Coronary artery (tissue), 2 donors: Measurements from ENCODE around the gene MYO1C.
"Not testable (repeated sequence)": the region's sequence is repeated elsewhere in the genome, so short reads cannot be mapped to it uniquely, and the experiment has no call there.

Experiments used
- DNase-seq: peaks from one replicate; pipeline ENCODE4 v3.0.0-alpha.2; 2017; ENCODE audit warnings: low spot score
- H3K27ac ChIP-seq, 2 donors: fragments of 200-600 bp; sonication (generic); one replicate each; pipeline ENCODE4 v1.5.1; 2016 to 2019
- H3K4me3 ChIP-seq: fragments of 200-600 bp; sonication (generic); 2 replicates; pipeline ENCODE4 v1.5.1; 2016; ENCODE audit warnings: mild to moderate bottlenecking, moderate library complexity
- CTCF ChIP-seq: fragments of 200-600 bp; sonication (generic); IDR thresholded peaks from one replicate; pipeline ENCODE4 v1.5.1; 2019; ENCODE audit warnings: antibody characterized with exemption

The MYO1C gene

GRCh38 chr17:1516388-1517161 lies 24.1 kb upstream of the MYO1C start, which contains the start of gene INPP5K:
TSS of gene INPP5K (minus strand) at chr17:1516612. CDS start at chr17:1516499, 113 bp downstream.
- Histone ChIP-seq H3K4me3 (peak within 1 kb of the TSS; percentile 84), H3K27ac (peak within 1 kb of the TSS; percentile 75 to 92)
- TF ChIP-seq CTCF, result no peak
- DNase-seq, result peak; percentile 99

GRCh38 chr17:1515640-1516387 lies 23.3 kb upstream of the MYO1C start:
- DNase-seq, result peak; percentile 81
- H3K27ac ChIP-seq, result peak overlapping the region; percentile 75 to 92
- peak; percentile 33 for TF ChIP-seq CTCF
- H3K4me3 ChIP-seq, result peak overlapping the region; percentile 84

GRCh38 chr17:1512351-1512750 lies 19.9 kb upstream of the MYO1C start:
- no peak for TF ChIP-seq CTCF
- peak overlapping the region; percentile 84 to 89 for H3K27ac ChIP-seq
- H3K4me3 ChIP-seq, result no peak overlapping the region
- DNase-seq, result no peak

GRCh38 chr17:1511756-1512321 lies 19.4 kb upstream of the MYO1C start:
- peak overlapping the region; percentile 84 to 89 for H3K27ac ChIP-seq
- H3K4me3 ChIP-seq, result peak overlapping the region; percentile 5
- TF ChIP-seq CTCF, result no peak
- peak; percentile 76 for DNase-seq

- no peak for TF ChIP-seq CTCF
- peak overlapping the region; percentile 84 to 89 for H3K27ac ChIP-seq
Measured at GRCh38 chr17:1511290-1511689, 18.8 kb upstream of the MYO1C start.

GRCh38 chr17:1509290-1509881 lies 16.9 kb upstream of the MYO1C start:
- H3K27ac ChIP-seq, result no peak overlapping the region
- DNase-seq, result no peak
- no peak for TF ChIP-seq CTCF
- no peak overlapping the region for H3K4me3 ChIP-seq

More at GRCh38 chr17:1511290-1511689, 18.8 kb upstream of the MYO1C start:
- peak overlapping the region; percentile 5 for H3K4me3 ChIP-seq
- peak; percentile 73 for DNase-seq

- not testable (repeated sequence) for H3K27ac ChIP-seq, H3K4me3 ChIP-seq, DNase-seq
Measured at GRCh38 chr17:1508709-1509108, 16.2 kb upstream of the MYO1C start.
